ENCODE data around the gene MAG. TPM values are rescaled to one million over a fixed set of nuclear protein-coding genes. Genes with fewer than 3 reads are reported as not detected.
A peak's percentile ranks its signal among the peaks of the same experiment; 100 is the strongest.

The MAG gene
- total RNA-seq = 0.04 TPM in 1 of 2 replicates, not detected in the other

DNA sequence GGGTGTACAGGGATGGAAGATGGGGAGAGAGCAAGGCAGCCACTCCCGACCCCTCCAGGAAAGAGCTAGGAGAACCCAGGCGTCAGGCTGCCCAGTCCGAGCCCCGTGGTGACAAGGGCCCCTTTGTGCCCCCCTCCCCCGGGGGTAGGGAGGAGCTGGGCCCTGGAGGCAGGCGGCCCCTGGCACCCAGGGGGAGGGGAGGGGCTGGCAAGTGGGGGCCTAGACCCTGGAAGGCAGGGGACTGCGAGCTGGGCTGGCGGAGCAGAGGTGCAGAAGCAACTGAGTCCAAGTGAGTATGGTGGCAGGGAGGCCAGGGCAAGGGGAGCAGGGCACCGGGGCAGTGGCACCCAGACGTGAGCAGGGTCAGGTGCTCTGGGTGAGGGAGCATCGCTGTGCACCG lies at the start of gene MAG:
TSS of gene MAG (plus strand) at position 246 of the 400 bp plus-strand sequence. CDS start 3,248 bp downstream, outside the sequence.
- no peak for DNase-seq (ENCODE audit: low read depth)
- TF ChIP-seq, protein P1, sequence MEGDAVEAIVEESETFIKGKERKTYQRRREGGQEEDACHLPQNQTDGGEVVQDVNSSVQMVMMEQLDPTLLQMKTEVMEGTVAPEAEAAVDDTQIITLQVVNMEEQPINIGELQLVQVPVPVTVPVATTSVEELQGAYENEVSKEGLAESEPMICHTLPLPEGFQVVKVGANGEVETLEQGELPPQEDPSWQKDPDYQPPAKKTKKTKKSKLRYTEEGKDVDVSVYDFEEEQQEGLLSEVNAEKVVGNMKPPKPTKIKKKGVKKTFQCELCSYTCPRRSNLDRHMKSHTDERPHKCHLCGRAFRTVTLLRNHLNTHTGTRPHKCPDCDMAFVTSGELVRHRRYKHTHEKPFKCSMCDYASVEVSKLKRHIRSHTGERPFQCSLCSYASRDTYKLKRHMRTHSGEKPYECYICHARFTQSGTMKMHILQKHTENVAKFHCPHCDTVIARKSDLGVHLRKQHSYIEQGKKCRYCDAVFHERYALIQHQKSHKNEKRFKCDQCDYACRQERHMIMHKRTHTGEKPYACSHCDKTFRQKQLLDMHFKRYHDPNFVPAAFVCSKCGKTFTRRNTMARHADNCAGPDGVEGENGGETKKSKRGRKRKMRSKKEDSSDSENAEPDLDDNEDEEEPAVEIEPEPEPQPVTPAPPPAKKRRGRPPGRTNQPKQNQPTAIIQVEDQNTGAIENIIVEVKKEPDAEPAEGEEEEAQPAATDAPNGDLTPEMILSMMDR (IDR thresholded peaks at IDR 0.05; ENCODE audit: insufficient read depth, low read length, poor library complexity, severe bottlenecking) = no peak
- no peak within 1 kb of the TSS for H3K4me3 ChIP-seq (ENCODE audit: low read depth, low read length)
- peaks cover 34% of the 10 kb centered on the region for H3K27me3 ChIP-seq (ENCODE audit: control insufficient read depth, insufficient read depth, low read length)
- no peaks in the 10 kb centered on the region for H3K36me3 ChIP-seq (ENCODE audit: control insufficient read depth, insufficient read depth, low read length)

DNA sequence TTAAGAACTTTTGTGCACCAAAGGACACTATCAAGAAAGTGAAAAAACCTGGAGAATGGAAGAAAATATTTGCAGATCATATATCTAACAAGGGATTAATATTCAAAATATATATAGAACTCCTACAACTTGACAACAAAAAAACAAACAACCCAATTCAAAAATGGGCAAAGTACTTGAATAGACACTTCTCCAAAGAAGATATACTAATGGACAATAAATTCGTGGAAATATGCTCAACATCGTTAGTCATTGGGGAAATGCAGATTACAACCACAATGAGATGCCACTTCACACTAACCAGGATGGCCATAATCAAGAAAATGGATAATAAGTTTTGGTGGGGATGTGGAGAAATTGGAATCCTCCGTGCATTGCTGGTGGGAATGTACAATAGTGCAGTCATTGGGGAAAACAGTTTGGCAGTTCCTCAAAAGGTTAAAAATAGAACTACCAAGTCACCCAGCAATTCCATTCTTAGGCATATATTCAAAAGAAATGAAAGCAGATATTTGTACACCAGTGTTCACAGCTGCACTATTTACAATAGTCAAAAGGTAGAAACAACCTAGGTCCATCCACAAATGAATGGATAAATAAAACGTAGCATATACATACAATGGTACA lies 45.4 kb upstream of the MAG start:
- TF ChIP-seq, protein P1 (IDR thresholded peaks at IDR 0.05; ENCODE audit: insufficient read depth, low read length, poor library complexity, severe bottlenecking) = no peak
- no peak overlapping the region for H3K4me3 ChIP-seq (ENCODE audit: low read depth, low read length)
- no peaks in the 10 kb centered on the region for H3K27me3 ChIP-seq (ENCODE audit: control insufficient read depth, insufficient read depth, low read length)
- DNase-seq (ENCODE audit: low read depth) = no peak
- H3K36me3 ChIP-seq (ENCODE audit: control insufficient read depth, insufficient read depth, low read length) = no peaks in the 10 kb centered on the region

GRCh38 chr19:35247526-35248309 lies 44.2 kb upstream of the MAG start:
- H3K27me3 ChIP-seq (ENCODE audit: control insufficient read depth, insufficient read depth, low read length) = no peaks in the 10 kb centered on the region
- H3K36me3 ChIP-seq (ENCODE audit: control insufficient read depth, insufficient read depth, low read length) = no peaks in the 10 kb centered on the region
- peak; percentile 70 for DNase-seq (ENCODE audit: low read depth)
- TF ChIP-seq, protein P1 (IDR thresholded peaks at IDR 0.05; ENCODE audit: insufficient read depth, low read length, poor library complexity, severe bottlenecking) = peak; percentile 54
- H3K4me3 ChIP-seq (ENCODE audit: low read depth, low read length) = peak overlapping the region; percentile 89

- Histone ChIP-seq H3K36me3 (ENCODE audit: control insufficient read depth, insufficient read depth, low read length) (no peaks in the 10 kb centered on the region), H3K27me3 (ENCODE audit: control insufficient read depth, insufficient read depth, low read length) (no peaks in the 10 kb centered on the region), H3K4me3 (ENCODE audit: low read depth, low read length) (peak within 1 kb of the TSS; percentile 89)
- peak; percentile 55 for DNase-seq (ENCODE audit: low read depth)
- TF ChIP-seq, protein P1 (IDR thresholded peaks at IDR 0.05; ENCODE audit: insufficient read depth, low read length, poor library complexity, severe bottlenecking) = no peak
These were observed 43.4 kb upstream of the MAG start, which contains the start of gene LSR for GRCh38 chr19:35248310-35249145. LSR (plus strand) TSS chr19:35249002; CDS start chr19:35249023, 21 bp downstream.

- Histone ChIP-seq H3K4me3 (ENCODE audit: low read depth, low read length) (peak overlapping the region; percentile 89), H3K27me3 (ENCODE audit: control insufficient read depth, insufficient read depth, low read length) (no peaks in the 10 kb centered on the region), H3K36me3 (ENCODE audit: control insufficient read depth, insufficient read depth, low read length) (no peaks in the 10 kb centered on the region)
- TF ChIP-seq, protein P1 (IDR thresholded peaks at IDR 0.05; ENCODE audit: insufficient read depth, low read length, poor library complexity, severe bottlenecking) = no peak
- no peak for DNase-seq (ENCODE audit: low read depth)
These were observed 42.7 kb upstream of the MAG start for GRCh38 chr19:35249146-35249847.

Data from kidney epithelial cell (primary cell).